AML-193 (cell line): ENCODE data around the gene SPART.

Source experiments
- DNase-seq, 2 experiments: peaks; one replicate each; lab custom pipeline; 2025; lab: John Stamatoyannopoulos, UW

The SPART gene

GRCh38 chr13:36346222-36347083, at the start of gene SPART:
Gene SPART, minus strand, starts transcription at chr13:36346394. Its CDS starts 10,564 bp downstream, at chr13:36335830.
- DNase-seq: peak; percentile 92 to 96

- DNase-seq: peak; percentile 93 to 96
Observed at GRCh38 chr13:36395280-36395679, 49.1 kb upstream of the SPART start.

- DNase-seq: no peak
Observed at GRCh38 chr13:36385489-36385888, 39.3 kb upstream of the SPART start.

GRCh38 chr13:36382030-36382429, 35.8 kb upstream of the SPART start:
- DNase-seq: no peak

GRCh38 chr13:36377826-36378468, 31.8 kb upstream of the SPART start:
- DNase-seq: no peak

GRCh38 chr13:36374063-36374462, 27.9 kb upstream of the SPART start:
- DNase-seq: no peak

GRCh38 chr13:36371185-36371584, 25.0 kb upstream of the SPART start:
- DNase-seq: no peak

GRCh38 chr13:36370108-36370429, 23.9 kb upstream of the SPART start:
- DNase-seq: no peak

- DNase-seq: no peak
Observed at GRCh38 chr13:36369268-36370107, 23.3 kb upstream of the SPART start.

- DNase-seq: no peak
Observed at GRCh38 chr13:36366031-36366430, 19.8 kb upstream of the SPART start.

GRCh38 chr13:36363366-36363863, 17.2 kb upstream of the SPART start:
- no peak for DNase-seq

GRCh38 chr13:36362914-36363313, 16.7 kb upstream of the SPART start:
- no peak for DNase-seq

GRCh38 chr13:36362251-36362650, 16.1 kb upstream of the SPART start:
- DNase-seq: no peak

- no peak for DNase-seq
Observed at GRCh38 chr13:36360903-36361302, 14.7 kb upstream of the SPART start.

GRCh38 chr13:36359301-36359950, 13.2 kb upstream of the SPART start:
- DNase-seq: no peak

- DNase-seq: no peak
Observed at GRCh38 chr13:36358175-36358718, 12.1 kb upstream of the SPART start.

- DNase-seq: no peak
Observed at GRCh38 chr13:36357692-36358091, 11.5 kb upstream of the SPART start.

- DNase-seq: no peak
Observed at GRCh38 chr13:36357231-36357630, 11.0 kb upstream of the SPART start.

- DNase-seq: no peak
Observed at GRCh38 chr13:36356058-36356457, 9.9 kb upstream of the SPART start.

GRCh38 chr13:36355632-36356031, 9.4 kb upstream of the SPART start:
- no peak for DNase-seq

- no peak for DNase-seq
Observed at GRCh38 chr13:36354842-36355623, 8.8 kb upstream of the SPART start.
